ENCODE data around the gene ASPG. TPM values are rescaled to one million over a fixed set of nuclear protein-coding genes. Genes with fewer than 3 reads are reported as not detected.
"Not testable (repeated sequence)": the region's sequence is repeated elsewhere in the genome, so short reads cannot be mapped to it uniquely, and the experiment has no call there.

ASPG gene
- total and polyA plus RNA-seq, 8 donors: 1.4 to 32.2 (median 11.4) TPM

- intact Hi-C loops (cut with DNase I): no loop called here
- Histone ChIP-seq H3K27ac (no peak overlapping the region), H3K27me3 (no peaks in the 10 kb centered on the region), H3K4me3 (no peak overlapping the region), H3K4me1 (peaks cover 5 to 24% of the 10 kb centered on the region in 2 donors), H3K9me3 (no peaks in the 10 kb centered on the region), H3K36me3 (no peaks in the 10 kb centered on the region)
- TF ChIP-seq, protein P1, sequence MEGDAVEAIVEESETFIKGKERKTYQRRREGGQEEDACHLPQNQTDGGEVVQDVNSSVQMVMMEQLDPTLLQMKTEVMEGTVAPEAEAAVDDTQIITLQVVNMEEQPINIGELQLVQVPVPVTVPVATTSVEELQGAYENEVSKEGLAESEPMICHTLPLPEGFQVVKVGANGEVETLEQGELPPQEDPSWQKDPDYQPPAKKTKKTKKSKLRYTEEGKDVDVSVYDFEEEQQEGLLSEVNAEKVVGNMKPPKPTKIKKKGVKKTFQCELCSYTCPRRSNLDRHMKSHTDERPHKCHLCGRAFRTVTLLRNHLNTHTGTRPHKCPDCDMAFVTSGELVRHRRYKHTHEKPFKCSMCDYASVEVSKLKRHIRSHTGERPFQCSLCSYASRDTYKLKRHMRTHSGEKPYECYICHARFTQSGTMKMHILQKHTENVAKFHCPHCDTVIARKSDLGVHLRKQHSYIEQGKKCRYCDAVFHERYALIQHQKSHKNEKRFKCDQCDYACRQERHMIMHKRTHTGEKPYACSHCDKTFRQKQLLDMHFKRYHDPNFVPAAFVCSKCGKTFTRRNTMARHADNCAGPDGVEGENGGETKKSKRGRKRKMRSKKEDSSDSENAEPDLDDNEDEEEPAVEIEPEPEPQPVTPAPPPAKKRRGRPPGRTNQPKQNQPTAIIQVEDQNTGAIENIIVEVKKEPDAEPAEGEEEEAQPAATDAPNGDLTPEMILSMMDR (IDR thresholded peaks at IDR 0.05): no peak
- ATAC-seq: no peak
- DNase-seq: no peak
Observed at GRCh38 chr14:104151566-104152245, 66.2 kb downstream of the ASPG start.

- Histone ChIP-seq H3K4me1 (peaks cover 5 to 24% of the 10 kb centered on the region in 2 donors), H3K27me3 (no peaks in the 10 kb centered on the region), H3K4me3 (no peak overlapping the region), H3K9me3 (no peaks in the 10 kb centered on the region), H3K36me3 (no peaks in the 10 kb centered on the region), H3K27ac (no peak overlapping the region)
- TF ChIP-seq, protein P1 (IDR thresholded peaks at IDR 0.05): no peak
- intact Hi-C loops (cut with DNase I): no loop called here
- ATAC-seq: no peak
- no peak for DNase-seq
Observed at GRCh38 chr14:104152246-104152575, 66.7 kb downstream of the ASPG start.

- DNase-seq: no peak
- Histone ChIP-seq H3K4me3 (no peak overlapping the region), H3K27me3 (no peaks in the 10 kb centered on the region), H3K36me3 (no peaks in the 10 kb centered on the region), H3K27ac (no peak overlapping the region), H3K9me3 (no peaks in the 10 kb centered on the region), H3K4me1 (peaks cover 5 to 17% of the 10 kb centered on the region in 2 donors)
- ATAC-seq: no peak
- TF ChIP-seq, protein P1 (IDR thresholded peaks at IDR 0.05): no peak
- intact Hi-C loops (cut with DNase I): no loop called here
Observed at GRCh38 chr14:104152686-104153393, 67.3 kb downstream of the ASPG start.

- H3K27me3 ChIP-seq; H3K27ac ChIP-seq; H3K4me3 ChIP-seq; intact Hi-C loops (cut with DNase I); H3K9me3 ChIP-seq; ATAC-seq; H3K36me3 ChIP-seq; DNase-seq: not testable (repeated sequence)
- H3K4me1 ChIP-seq: peaks cover 5 to 17% of the 10 kb centered on the region in 2 donors
Observed at GRCh38 chr14:104153394-104153755, 67.9 kb downstream of the ASPG start.

GRCh38 chr14:104154246-104154645, 68.7 kb downstream of the ASPG start:
- Histone ChIP-seq H3K27me3 (no peaks in the 10 kb centered on the region), H3K36me3 (no peaks in the 10 kb centered on the region), H3K4me3 (no peak overlapping the region), H3K27ac (no peak overlapping the region), H3K4me1 (peaks cover 5 to 13% of the 10 kb centered on the region in 2 donors), H3K9me3 (no peaks in the 10 kb centered on the region)
- TF ChIP-seq, protein P1 (IDR thresholded peaks at IDR 0.05): no peak
- ATAC-seq (no peak), DNase-seq (no peak)
- intact Hi-C loops (cut with DNase I): no loop called here

Data from left lung (tissue), 10 donors.